Activated T-helper 2 cell treated with anti-CD3 and anti-CD28 coated beads, Interferon-gamma antibody, Interleukin-2, Interleukin-4, amounts not matched to agents 10 μg/mL and 5 μg/mL and 100 μg/mL, durations not matched to agents 14 hours and 24 hours and 36 hours (primary cell): ENCODE measurements around the gene PPEF2. TPM values are rescaled to one million over a fixed set of nuclear protein-coding genes. Genes with fewer than 3 reads are reported as not detected.
A peak's percentile ranks its signal among the peaks of the same experiment; 100 is the strongest.
"Not testable (repeated sequence)": the region's sequence is repeated elsewhere in the genome, so short reads cannot be mapped to it uniquely, and the experiment has no call there.

Source experiments
- DNase-seq: peaks from one replicate; pipeline ENCODE4 v3.0.0; 2021; ENCODE audit warnings: low spot score
- H3K27ac Mint-ChIP-seq: one replicate; pipeline ENCODE4 v1.8.0; 2021; ENCODE audit warnings: mixed read lengths
- H3K27me3 Mint-ChIP-seq: one replicate; pipeline ENCODE4 v1.8.0; 2021; ENCODE audit warnings: low read depth, mixed read lengths
- H3K36me3 Mint-ChIP-seq: one replicate; pipeline ENCODE4 v1.8.0; 2021; ENCODE audit warnings: low read depth, mixed read lengths
- H3K4me1 Mint-ChIP-seq: one replicate; pipeline ENCODE4 v1.8.0; 2021; ENCODE audit warnings: low read depth, mixed read lengths
- H3K4me3 Mint-ChIP-seq: one replicate; pipeline ENCODE4 v1.8.0; 2021; ENCODE audit warnings: low read depth, mild to moderate bottlenecking, moderate library complexity, mixed read lengths
- H3K9me3 Mint-ChIP-seq: one replicate; pipeline ENCODE4 v1.8.0; 2021; ENCODE audit warnings: mixed read lengths
- intact Hi-C: fragments of 100-400 bp; cut with micrococcal nuclease; formaldehyde crosslinking; loops from one replicate; pipeline ENCODE4 v1.15.1; 2023
- total RNA-seq: library from RNA; stranded (reverse); gene quantifications from 2 replicates; pipeline ENCODE4 v1.2.3, GENCODE V29; 2022

The PPEF2 gene, protein sequence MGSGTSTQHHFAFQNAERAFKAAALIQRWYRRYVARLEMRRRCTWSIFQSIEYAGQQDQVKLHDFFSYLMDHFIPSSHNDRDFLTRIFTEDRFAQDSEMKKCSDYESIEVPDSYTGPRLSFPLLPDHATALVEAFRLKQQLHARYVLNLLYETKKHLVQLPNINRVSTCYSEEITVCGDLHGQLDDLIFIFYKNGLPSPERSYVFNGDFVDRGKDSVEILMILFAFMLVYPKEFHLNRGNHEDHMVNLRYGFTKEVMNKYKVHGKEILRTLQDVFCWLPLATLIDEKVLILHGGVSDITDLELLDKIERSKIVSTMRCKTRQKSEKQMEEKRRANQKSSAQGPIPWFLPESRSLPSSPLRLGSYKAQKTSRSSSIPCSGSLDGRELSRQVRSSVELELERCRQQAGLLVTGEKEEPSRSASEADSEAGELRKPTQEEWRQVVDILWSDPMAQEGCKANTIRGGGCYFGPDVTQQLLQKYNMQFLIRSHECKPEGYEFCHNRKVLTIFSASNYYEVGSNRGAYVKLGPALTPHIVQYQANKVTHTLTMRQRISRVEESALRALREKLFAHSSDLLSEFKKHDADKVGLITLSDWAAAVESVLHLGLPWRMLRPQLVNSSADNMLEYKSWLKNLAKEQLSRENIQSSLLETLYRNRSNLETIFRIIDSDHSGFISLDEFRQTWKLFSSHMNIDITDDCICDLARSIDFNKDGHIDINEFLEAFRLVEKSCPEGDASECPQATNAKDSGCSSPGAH
- 0.11 TPM in 1 of 2 replicates, not detected in the other for total RNA-seq

- Mint-ChIP-seq H3K27ac (no peak within 1 kb of the TSS), H3K9me3 (no peaks in the 10 kb centered on the region), H3K4me3 (no peak within 1 kb of the TSS), H3K4me1 (no peaks in the 10 kb centered on the region), H3K36me3 (no peaks in the 10 kb centered on the region), H3K27me3 (peaks cover 18% of the 10 kb centered on the region)
- intact Hi-C loops: no loop called here
- no peak for DNase-seq
These were observed at the start of gene PPEF2 for GRCh38 chr4:75902352-75902751. PPEF2 (minus strand) TSS chr4:75902452; CDS start chr4:75896325, 6,127 bp downstream.

DNA sequence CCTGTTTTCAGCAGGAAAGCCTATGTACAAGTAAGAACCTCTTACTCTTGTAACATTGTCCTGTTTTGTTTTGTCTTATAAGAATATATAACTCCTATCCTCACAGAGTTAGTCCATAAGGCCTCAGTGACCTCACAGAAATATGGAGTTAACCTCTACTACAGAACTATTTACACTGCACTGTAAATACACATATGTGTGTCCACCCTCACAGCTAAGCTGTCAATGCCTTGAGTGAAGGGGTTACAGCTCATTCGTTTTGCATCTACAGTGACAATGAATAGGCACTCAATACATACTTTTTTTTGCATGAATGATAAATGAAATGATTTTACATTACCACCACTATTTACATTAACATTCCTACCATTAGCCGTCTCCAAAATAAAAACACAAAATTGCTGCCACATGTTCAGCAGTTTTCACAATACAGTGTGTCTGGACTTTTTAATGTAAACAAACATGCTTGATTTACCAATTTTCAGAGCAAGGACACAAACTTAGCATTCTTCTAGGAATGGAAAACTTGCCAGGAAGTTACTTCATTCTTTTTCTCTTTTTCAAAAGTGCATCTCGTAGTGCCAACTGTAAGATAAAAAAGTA is 48.1 kb upstream of the PPEF2 start:
- Mint-ChIP-seq H3K27ac (no peak overlapping the region), H3K4me3 (no peak overlapping the region), H3K27me3 (no peaks in the 10 kb centered on the region), H3K9me3 (no peaks in the 10 kb centered on the region), H3K36me3 (peaks cover 70% of the 10 kb centered on the region), H3K4me1 (peaks cover 9% of the 10 kb centered on the region)
- intact Hi-C loops: no loop called here
- no peak for DNase-seq

GRCh38 chr4:75948822-75949444 is 46.7 kb upstream of the PPEF2 start:
- Mint-ChIP-seq H3K27me3 (no peaks in the 10 kb centered on the region), H3K4me1 (peaks cover 4% of the 10 kb centered on the region), H3K9me3 (no peaks in the 10 kb centered on the region), H3K27ac (no peak overlapping the region), H3K4me3 (no peak overlapping the region), H3K36me3 (peaks cover 60% of the 10 kb centered on the region)
- DNase-seq: no peak
- intact Hi-C loops: no loop called here

GRCh38 chr4:75940692-75941253 is 38.5 kb upstream of the PPEF2 start, which contains the start of gene NAAA:
NAAA (minus strand) TSS chr4:75941013; CDS start chr4:75940949, 64 bp downstream.
- peak; percentile 84 for DNase-seq
- intact Hi-C loops: loop anchor here (2.0 kb wide), 5 partner anchors 16 to 426 kb away; partner anchors contain the start of genes NUP54, RCHY1, SDAD1 and THAP6
- Mint-ChIP-seq H3K4me3 (peak within 1 kb of the TSS; percentile 97), H3K27me3 (no peaks in the 10 kb centered on the region), H3K9me3 (no peaks in the 10 kb centered on the region), H3K4me1 (peaks cover 8% of the 10 kb centered on the region), H3K36me3 (peaks cover 24% of the 10 kb centered on the region), H3K27ac (peak within 1 kb of the TSS; percentile 94)

DNA sequence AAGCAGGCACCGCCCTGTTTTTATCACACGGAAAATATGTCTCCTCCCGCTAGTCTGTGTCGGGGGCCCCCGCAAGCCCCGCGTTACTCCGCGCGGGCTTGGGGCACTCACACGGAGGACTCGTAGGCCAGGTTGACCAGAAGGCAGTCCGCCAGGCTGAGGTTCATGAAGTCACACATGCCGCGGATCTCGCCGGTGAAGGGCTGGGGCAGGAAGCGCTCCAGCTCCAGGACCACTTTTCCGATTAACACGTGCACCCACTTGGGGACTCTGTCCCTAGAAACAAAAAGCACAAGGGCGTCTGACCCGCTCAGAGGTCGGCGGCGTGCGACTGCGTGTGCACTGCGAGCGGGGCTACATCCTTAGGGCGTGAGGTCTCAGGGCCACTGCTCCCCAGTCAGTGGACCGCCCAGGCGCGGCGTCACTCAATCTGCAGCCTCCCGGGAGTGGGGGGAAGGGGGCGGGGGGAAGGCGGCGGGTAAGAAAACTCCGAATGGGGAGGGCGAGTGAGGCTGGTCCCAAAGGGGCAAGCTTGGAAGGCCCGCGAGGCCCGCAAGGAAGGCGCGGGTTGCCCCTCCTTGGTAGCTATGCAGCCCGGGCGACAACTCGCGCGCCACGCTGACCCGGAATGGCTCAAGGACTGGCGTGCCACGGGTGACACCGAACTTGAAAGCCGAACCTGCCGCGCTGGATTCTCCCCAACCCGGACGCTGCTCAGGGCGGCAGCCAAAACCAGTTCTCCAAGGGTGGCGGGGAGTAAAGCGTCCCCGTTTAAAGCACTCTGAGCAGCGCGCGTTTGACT is 37.8 kb upstream of the PPEF2 start:
- intact Hi-C loops: loop anchor here (1.0 to 2.0 kb wide), 7 partner anchors 17 to 425 kb away; partner anchors contain the start of genes NUP54, RCHY1, SDAD1 and THAP6
- peaks cover 8% of the 10 kb centered on the region for H3K4me1 Mint-ChIP-seq
- peak overlapping the region; percentile 94 for H3K27ac Mint-ChIP-seq
- DNase-seq: peak; percentile 70
- H3K27me3 Mint-ChIP-seq: no peaks in the 10 kb centered on the region
- H3K36me3 Mint-ChIP-seq: peaks cover 18% of the 10 kb centered on the region
- H3K9me3 Mint-ChIP-seq: no peaks in the 10 kb centered on the region
- H3K4me3 Mint-ChIP-seq: peak overlapping the region; percentile 97

DNA sequence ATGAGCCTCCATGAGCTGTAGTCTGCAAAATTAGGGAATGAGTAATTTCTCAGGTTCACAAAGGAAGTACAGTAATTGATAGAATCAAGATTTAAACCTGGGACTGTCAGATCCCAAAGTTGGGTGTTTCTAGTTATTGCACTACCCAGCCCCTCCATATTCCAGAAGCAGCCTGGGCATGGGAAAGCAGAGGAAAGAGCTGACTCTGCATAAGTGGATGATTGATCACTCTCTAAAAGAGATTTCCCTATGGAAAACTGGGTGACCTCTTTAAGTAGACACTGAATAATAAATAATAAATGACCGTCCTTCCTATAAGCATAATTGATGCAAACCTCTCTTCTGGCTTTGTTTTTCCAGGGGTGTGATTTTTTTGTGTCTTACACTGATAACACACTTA is 33.4 kb upstream of the PPEF2 start:
- intact Hi-C loops: no loop called here
- H3K36me3 Mint-ChIP-seq: peaks cover 25% of the 10 kb centered on the region

GRCh38 chr4:75930152-75930551 is 27.9 kb upstream of the PPEF2 start:
- intact Hi-C loops: no loop called here
- Mint-ChIP-seq H3K9me3 (no peaks in the 10 kb centered on the region), H3K4me3 (no peak overlapping the region), H3K27ac (no peak overlapping the region), H3K4me1 (no peaks in the 10 kb centered on the region), H3K36me3 (peaks cover 30% of the 10 kb centered on the region), H3K27me3 (no peaks in the 10 kb centered on the region)
- DNase-seq: no peak

More for the DNA sequence above, 33.4 kb upstream of the PPEF2 start:
- Mint-ChIP-seq H3K27me3 (no peaks in the 10 kb centered on the region), H3K4me3 (no peak overlapping the region), H3K27ac (no peak overlapping the region), H3K4me1 (peaks cover 8% of the 10 kb centered on the region), H3K9me3 (no peaks in the 10 kb centered on the region)
- DNase-seq: no peak

DNA sequence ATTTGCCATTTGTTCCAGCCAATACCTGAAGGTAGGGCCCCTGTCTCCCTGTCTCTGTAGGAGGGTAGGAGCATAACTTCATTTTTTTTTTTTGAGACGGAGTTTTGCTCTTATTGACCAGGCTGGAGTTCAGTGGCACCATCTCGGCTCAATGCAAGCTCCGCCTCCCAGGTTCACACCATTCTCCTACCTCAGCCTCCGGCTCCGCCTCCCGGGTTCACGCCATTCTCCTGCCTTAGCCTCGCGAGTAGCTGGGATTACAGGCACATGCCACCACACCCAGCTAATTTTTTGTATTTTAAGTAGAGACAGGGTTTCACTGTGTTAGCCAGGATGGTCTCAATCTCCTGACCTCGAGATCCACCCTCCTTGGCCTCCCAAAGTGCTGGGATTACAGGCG is 22.7 kb upstream of the PPEF2 start:
- not testable (repeated sequence) for DNase-seq, H3K9me3 Mint-ChIP-seq
- peaks cover 50% of the 10 kb centered on the region for H3K36me3 Mint-ChIP-seq

GRCh38 chr4:75924309-75924827 is 22.1 kb upstream of the PPEF2 start:
- Mint-ChIP-seq H3K4me3 (no peak overlapping the region), H3K9me3 (no peaks in the 10 kb centered on the region), H3K27ac (no peak overlapping the region), H3K4me1 (peaks cover 3% of the 10 kb centered on the region), H3K36me3 (peaks cover 52% of the 10 kb centered on the region), H3K27me3 (no peaks in the 10 kb centered on the region)
- intact Hi-C loops: no loop called here
- no peak for DNase-seq

More for the DNA sequence above, 22.7 kb upstream of the PPEF2 start:
- H3K4me3 Mint-ChIP-seq, H3K27ac Mint-ChIP-seq, intact Hi-C loops, H3K27me3 Mint-ChIP-seq, H3K4me1 Mint-ChIP-seq: not testable (repeated sequence)

DNA sequence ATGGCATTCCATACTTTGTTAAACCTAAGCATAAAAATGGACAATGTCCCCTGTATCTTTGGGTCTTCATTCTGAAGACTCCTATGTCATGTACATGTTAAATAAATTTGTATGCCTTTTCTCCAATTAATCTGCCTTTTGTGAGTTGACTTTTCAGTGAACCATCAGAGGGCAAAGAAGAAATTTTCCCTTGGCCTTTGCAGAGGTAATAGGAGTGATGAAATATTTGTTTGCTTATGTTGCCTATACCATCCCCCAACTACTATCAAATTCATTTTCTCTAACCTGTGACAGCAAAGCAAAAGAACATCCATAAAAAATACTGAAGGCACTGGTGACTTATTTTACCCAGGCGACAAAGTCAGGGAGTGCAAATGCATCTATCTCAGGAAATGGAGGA is 20.3 kb upstream of the PPEF2 start:
- DNase-seq: no peak
- H3K4me1 Mint-ChIP-seq: peaks cover 3% of the 10 kb centered on the region
- H3K27ac Mint-ChIP-seq: no peak overlapping the region
- H3K9me3 Mint-ChIP-seq: no peaks in the 10 kb centered on the region
- no peak overlapping the region for H3K4me3 Mint-ChIP-seq
- peaks cover 46% of the 10 kb centered on the region for H3K36me3 Mint-ChIP-seq
- intact Hi-C loops: no loop called here
- H3K27me3 Mint-ChIP-seq: no peaks in the 10 kb centered on the region

GRCh38 chr4:75921910-75922309 is 19.7 kb upstream of the PPEF2 start:
- intact Hi-C loops: no loop called here
- peaks cover 3% of the 10 kb centered on the region for H3K4me1 Mint-ChIP-seq
- H3K27ac Mint-ChIP-seq: no peak overlapping the region
- peaks cover 44% of the 10 kb centered on the region for H3K36me3 Mint-ChIP-seq
- no peaks in the 10 kb centered on the region for H3K27me3 Mint-ChIP-seq
- no peak for DNase-seq
- H3K9me3 Mint-ChIP-seq: no peaks in the 10 kb centered on the region
- H3K4me3 Mint-ChIP-seq: no peak overlapping the region
